GM18508 (cell line): ENCODE results near the gene DDX60.
A peak's percentile ranks its signal among the peaks of the same experiment; 100 is the strongest.
"Not testable (repeated sequence)": the region's sequence is repeated elsewhere in the genome, so short reads cannot be mapped to it uniquely, and the experiment has no call there.

Experiments used
- ATAC-seq: cut with Tn5 transposase; IDR thresholded peaks from one replicate; pipeline ENCODE4 v1.9.1; 2021; ENCODE audit warnings: moderate number of reproducible peaks; ENCODE audit not compliant: insufficient read depth, unreplicated experiment

The DDX60 gene

GRCh38 chr4:168318266-168318895 lies at the start of gene DDX60:
Gene DDX60 (minus strand): TSS chr4:168318752. CDS start chr4:168311259, 7,493 bp downstream.
- ATAC-seq: peak; percentile 94

DNA sequence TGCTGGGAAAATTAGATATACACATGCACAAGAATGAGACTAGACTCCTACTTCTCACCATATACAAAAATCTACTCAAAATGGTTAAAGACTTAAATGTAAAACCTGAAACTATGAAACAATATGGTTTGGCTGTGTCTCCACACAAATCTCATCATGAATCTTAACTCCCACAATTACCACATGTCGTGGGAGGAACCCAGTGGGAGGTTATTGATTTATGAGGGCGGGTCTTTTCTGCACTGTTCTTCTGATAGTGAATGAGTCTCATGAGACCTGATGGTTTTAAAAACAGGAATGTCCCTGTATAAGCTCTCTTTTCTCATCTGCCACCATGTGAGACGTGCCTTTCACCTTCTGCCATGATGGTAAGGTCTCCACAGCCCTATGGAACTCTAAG lies 48.5 kb upstream of the DDX60 start:
- ATAC-seq: no peak

- ATAC-seq: no peak
Measured at GRCh38 chr4:168362025-168362401, 43.5 kb upstream of the DDX60 start.

GRCh38 chr4:168361365-168362024 lies 42.9 kb upstream of the DDX60 start:
- no peak for ATAC-seq

DNA sequence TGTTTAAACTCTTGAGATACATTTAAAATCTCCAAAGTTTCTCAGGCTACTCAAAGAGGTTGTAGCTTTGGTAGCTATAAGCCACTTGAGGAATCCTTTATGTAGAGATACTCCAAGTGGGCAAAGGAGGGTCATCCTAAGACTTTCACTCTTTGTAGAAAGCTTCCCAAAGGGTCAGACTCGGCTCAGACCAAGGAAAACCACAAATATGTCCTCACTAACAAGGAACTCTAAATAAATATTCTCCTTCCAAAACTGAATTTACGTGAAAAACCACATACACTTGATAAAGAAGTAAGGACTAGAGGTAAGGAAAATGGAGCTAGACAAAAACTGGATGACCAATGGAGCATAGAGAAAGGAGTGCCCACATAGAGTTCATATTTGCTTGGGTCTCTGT lies 41.7 kb upstream of the DDX60 start:
- ATAC-seq: no peak

DNA sequence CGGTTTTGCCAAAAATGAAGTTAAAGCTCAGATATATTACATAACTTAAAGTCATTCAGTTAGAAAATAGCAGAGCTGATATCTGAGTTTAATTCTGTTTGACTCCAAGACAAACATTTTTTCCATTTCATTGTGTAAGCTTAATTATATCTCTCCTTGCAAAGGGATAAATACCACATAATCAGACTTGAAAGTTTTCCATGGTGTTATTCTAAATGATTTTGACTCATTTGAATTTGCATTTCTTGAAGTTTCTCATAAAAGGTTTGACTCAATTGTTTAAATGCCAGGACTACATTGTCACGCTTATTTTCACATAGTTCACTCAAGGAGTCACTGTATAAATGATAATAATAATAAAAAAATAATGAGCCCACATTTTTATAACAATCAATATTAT lies 39.4 kb upstream of the DDX60 start:
- no peak for ATAC-seq

DNA sequence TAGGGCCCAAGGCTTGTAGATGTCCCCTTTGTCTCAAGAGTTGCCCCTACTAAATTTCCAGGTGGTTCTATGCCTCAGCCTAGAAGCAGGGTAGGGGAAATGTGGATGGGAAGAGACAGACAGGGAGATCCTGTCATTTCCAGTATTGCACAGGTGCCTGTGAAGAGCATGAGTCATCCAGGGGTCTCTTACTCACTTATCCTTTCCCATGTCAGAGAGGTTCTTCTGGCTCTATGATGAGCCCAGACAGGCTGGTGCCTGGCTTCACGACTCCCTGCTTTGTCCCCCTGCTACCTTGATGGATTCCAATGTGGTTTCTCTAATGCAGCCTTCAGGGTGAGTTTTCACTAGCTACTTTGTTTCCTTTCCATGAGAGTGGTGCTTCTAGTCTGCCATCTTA lies 35.2 kb upstream of the DDX60 start:
- no peak for ATAC-seq

DNA sequence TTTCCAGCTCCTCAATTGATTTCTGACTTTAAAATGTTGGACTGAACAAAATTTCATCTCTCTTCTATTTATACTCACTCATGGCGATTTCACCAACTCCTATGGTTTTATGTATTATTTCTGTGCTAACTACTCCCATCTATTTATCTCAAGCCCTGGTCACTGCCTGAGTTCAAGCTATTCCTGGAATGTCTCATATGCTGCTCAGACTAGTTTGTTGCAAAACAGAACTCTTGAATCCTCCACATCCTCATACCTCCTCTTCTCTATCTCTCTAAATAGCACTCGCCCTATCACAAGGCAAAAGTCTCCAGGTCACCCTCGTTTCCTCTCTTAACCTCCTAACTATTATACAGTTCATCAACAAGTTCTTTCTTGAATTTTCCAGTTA lies 19.0 kb upstream of the DDX60 start:
- no peak for ATAC-seq

- no peak for ATAC-seq
Measured at GRCh38 chr4:168336837-168337549, 18.4 kb upstream of the DDX60 start.

- no peak for ATAC-seq
Measured at GRCh38 chr4:168335621-168336020, 17.1 kb upstream of the DDX60 start.

DNA sequence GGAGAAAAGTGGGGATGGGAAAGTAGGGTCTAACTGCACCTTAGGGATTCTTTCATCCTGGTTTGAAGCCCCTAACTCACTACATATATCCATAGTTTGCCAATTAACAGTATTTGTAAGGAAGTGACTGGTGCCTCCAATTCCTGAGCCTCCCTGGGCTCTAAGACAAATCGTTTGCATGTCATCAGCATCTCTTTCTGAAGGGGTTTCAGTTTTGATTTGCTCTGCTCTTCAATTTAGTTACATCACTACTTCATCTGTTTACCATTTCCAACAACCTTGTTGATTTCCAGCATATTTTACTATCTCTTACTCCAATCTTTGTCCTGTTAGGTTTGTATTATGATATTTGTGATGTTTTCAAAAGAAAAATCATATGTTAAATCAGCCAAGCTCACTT lies 15.5 kb upstream of the DDX60 start:
- ATAC-seq: no peak

DNA sequence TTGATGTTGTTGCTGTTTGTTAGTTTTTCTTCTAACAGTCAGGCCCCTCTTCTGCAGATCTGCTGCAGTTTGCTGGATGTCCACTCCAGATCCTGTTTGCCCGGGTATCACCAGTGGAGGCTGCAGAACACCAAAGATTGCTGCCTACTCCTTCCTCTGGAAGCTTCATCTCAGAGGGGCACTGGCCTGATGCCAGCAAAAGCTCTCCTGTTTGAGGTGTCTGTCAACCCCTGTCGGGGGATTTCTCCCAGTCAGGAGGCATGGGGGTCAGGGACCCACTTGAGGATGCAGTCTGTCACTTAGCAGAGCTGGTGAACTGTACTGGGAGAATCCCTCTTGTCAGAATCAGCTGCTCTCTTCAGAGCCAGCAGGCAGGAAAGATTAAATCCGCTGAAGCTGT lies 12.0 kb upstream of the DDX60 start:
- ATAC-seq: not testable (repeated sequence)

- ATAC-seq: no peak
Measured at GRCh38 chr4:168325591-168325990, 7.0 kb upstream of the DDX60 start.

DNA sequence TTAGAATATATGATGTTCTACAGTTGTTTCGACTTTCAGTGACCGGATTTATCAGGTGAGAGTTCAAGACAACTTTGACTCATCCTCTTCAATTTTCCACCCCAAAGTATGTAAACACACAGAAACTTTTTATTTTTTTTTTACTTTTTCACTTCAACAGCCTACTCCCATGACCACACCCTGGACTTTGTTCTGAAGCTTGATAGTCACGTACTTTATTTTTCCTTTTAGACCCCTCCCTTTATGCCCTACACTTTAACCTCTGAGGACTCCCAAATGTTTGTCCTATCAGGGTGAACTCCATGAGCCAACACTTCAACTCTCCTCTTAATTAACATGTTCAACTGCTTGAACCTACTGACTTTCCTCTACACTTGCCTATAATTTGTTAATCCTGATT lies 2.5 kb upstream of the DDX60 start:
- no peak for ATAC-seq

DNA sequence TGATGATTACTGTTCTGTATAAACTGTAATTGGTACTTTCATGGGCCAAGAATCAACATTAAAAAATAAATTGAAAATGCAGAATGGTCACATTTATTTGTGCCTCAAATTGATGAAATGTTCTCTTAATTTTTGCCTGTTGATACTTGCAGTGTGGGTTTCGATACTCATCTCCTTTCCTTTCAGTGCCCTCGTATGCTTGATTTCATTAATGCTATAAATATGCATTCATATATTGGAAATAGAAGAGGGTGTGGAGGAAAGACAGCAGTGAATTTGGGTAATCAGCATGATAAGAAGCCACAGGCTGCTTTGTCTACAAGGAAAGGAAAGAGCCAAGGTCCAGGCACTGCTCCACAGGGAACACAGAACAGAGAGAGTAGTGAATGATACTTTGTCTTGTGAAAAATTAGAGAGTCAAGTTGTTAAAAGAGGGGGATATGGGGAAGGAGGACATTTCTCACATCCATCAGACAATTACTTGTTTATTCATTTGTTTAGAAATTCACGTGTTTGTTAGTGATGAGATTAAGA lies 1.0 kb upstream of the DDX60 start:
- no peak for ATAC-seq

- no peak for ATAC-seq
Measured at GRCh38 chr4:168317621-168318020, 931 bp downstream of the DDX60 start.

- no peak for ATAC-seq
Measured at GRCh38 chr4:168309781-168310180, 8.8 kb downstream of the DDX60 start.

GRCh38 chr4:168308912-168309311 lies 9.6 kb downstream of the DDX60 start:
- ATAC-seq: no peak

- ATAC-seq: no peak
Measured at GRCh38 chr4:168306476-168306875, 12.1 kb downstream of the DDX60 start.

DNA sequence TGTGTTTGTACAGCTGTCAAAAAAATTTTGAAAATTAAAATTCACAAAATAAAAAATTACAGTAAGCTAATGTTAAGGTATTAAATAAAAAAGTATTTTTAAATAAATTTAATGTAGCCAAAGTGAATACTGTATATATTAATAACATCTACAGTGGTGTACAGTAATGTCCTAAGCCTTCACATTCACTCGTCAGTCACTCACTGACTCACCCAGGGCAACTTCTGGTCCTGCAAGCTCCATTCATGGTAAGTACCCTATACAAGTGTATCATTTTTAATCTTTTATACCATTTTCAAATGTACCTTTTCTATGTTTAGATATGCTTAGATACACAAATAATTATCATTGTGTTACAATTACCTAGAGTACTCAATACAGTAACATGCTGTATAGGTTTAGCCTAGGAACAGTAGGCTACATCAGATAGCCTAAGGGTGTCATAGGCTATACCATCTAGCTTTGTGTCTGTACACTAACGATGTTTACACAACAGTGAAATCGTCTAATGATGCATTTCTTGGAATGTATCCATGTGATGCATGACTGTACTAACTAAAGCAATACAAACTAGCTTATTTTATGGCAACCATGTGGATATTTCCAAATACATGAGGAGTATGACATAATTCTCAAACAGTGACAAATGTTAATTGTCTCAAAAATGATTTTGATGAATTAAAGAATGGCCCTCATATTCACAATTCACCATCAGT lies 13.7 kb downstream of the DDX60 start:
- no peak for ATAC-seq

- not testable (repeated sequence) for ATAC-seq
Measured at GRCh38 chr4:168303430-168303829, 15.1 kb downstream of the DDX60 start.
